Measurements from ENCODE around the gene SREBF2. TPM values are rescaled to one million over a fixed set of nuclear protein-coding genes. Genes with fewer than 3 reads are reported as not detected.

The SREBF2 gene
- total and polyA plus RNA-seq, 2 donors (not counting 3 experiments of a cell fraction or from before 2014, with no cell fraction given), result 101 to 136 TPM

GRCh38 chr22:41857155-41857859 lies 24.4 kb downstream of the SREBF2 start:
- H3K9me3 ChIP-seq (replicated peaks; ENCODE audit: control insufficient read depth, insufficient read depth, low read length), result no peaks in the 10 kb centered on the region
- intact Hi-C loops (cut with micrococcal nuclease), result loop anchor here (1.0 kb wide), 3 partner anchors 35 to 160 kb away; no protein-coding TSS in a partner anchor
- H3K4me1 ChIP-seq (ENCODE audit: control insufficient read depth, extremely low read depth, insufficient read depth, low read length), result peaks cover 10% of the 10 kb centered on the region
- TF ChIP-seq FOS (IDR thresholded peaks at IDR 0.05; ENCODE audit: borderline replicate concordance, insufficient read depth, low read length) (no peak), EZH2 (IDR thresholded peaks at IDR 0.05; ENCODE audit: borderline replicate concordance, low read depth, low read length, severe bottlenecking) (no peak), JUN (IDR thresholded peaks at IDR 0.05; ENCODE audit: borderline replicate concordance, insufficient read depth, insufficient read length, low read depth) (peak; percentile 3), MYC (IDR thresholded peaks at IDR 0.05; ENCODE audit: low read depth, low read length) (no peak), POLR2A (IDR thresholded peaks at IDR 0.05; ENCODE audit: low read depth, low read length) (no peak)
- TF ChIP-seq, protein P1, sequence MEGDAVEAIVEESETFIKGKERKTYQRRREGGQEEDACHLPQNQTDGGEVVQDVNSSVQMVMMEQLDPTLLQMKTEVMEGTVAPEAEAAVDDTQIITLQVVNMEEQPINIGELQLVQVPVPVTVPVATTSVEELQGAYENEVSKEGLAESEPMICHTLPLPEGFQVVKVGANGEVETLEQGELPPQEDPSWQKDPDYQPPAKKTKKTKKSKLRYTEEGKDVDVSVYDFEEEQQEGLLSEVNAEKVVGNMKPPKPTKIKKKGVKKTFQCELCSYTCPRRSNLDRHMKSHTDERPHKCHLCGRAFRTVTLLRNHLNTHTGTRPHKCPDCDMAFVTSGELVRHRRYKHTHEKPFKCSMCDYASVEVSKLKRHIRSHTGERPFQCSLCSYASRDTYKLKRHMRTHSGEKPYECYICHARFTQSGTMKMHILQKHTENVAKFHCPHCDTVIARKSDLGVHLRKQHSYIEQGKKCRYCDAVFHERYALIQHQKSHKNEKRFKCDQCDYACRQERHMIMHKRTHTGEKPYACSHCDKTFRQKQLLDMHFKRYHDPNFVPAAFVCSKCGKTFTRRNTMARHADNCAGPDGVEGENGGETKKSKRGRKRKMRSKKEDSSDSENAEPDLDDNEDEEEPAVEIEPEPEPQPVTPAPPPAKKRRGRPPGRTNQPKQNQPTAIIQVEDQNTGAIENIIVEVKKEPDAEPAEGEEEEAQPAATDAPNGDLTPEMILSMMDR (IDR thresholded peaks at IDR 0.05; ENCODE audit: extremely low read depth in 1 of 2, insufficient read depth in 1 of 2, low read depth in 1 of 2, low read length in 2 of 2), result peak; percentile 60 to 65
- ChIA-PET POLR2A (no interaction called here), CTCF (interaction anchor here (0.8 to 5.4 kb wide), 14 partner anchors 9 to 190 kb away, joined by 3 to 61 read pairs (median 4); partner anchors contain the start of gene CCDC134)
- no peak overlapping the region for H2AFZ ChIP-seq (ENCODE audit: low read depth, low read length)
- no peak overlapping the region for H3K27ac ChIP-seq (ENCODE audit: insufficient read depth, low read depth, low read length)
- FAIRE-seq (peak; percentile 81), DNase-seq (ENCODE audit: low read depth, low spot score) (peak; percentile 70)
- no TSS peak for BruUV-seq (replicated peaks)
- dilution Hi-C loops (cut with MboI; ENCODE audit: extremely low pct_ligation_motif_present, low sequenced_read_pairs), result no loop called here
- H3K4me3 ChIP-seq (replicated peaks in 1 of 3; ENCODE audit: insufficient read depth in 1 of 3, low read depth in 1 of 3, low read length in 3 of 3), result no peak overlapping the region
- H3K79me2 ChIP-seq (ENCODE audit: control insufficient read depth, insufficient read depth, low read length), result peaks cover 89% of the 10 kb centered on the region
- H4K20me1 ChIP-seq (replicated peaks; ENCODE audit: control insufficient read depth, extremely low read depth, insufficient read depth, low read length), result no peaks in the 10 kb centered on the region
- no peaks in the 10 kb centered on the region for H3K9me1 ChIP-seq (replicated peaks; ENCODE audit: control insufficient read depth, extremely low read depth, insufficient read depth, low read length)
- no peak overlapping the region for H3K4me2 ChIP-seq (ENCODE audit: insufficient read depth, low read length)
- no peaks in the 10 kb centered on the region for H3K27me3 ChIP-seq (ENCODE audit: control insufficient read depth in 2 of 2, insufficient read depth in 2 of 2, low read length in 2 of 2)
- H3K9ac ChIP-seq (replicated peaks; ENCODE audit: extremely low read depth, insufficient read depth, low read length), result no peak overlapping the region
- H3K36me3 ChIP-seq (ENCODE audit: control insufficient read depth in 2 of 2, extremely low read depth in 1 of 2, insufficient read depth in 2 of 2, low read length in 2 of 2), result no peaks in the 10 kb centered on the region

All from endothelial cell of umbilical vein (primary cell).